HL-60 (cell line): ENCODE data around the gene COTL1.

ENCODE experiments used
- CTCF ChIP-seq: IDR thresholded peaks from one replicate; pipeline ENCODE4 v1.5.1; 2011; ENCODE audit warnings: low read length, control low read depth, inconsistent platforms; ENCODE audit not compliant: insufficient read depth
- POLR2AphosphoS5 ChIP-seq: IDR thresholded peaks from 2 replicates; pipeline ENCODE4 v1.6.1; 2012; ENCODE audit warnings: low read depth

- TF ChIP-seq CTCF (no peak), POLR2AphosphoS5 (no peak)
Measured at GRCh38 chr16:84544031-84544773, 73.7 kb downstream of the COTL1 start.
